Mesothelial cell of epicardium (in vitro differentiated cells): ENCODE data around the gene PIEZO2. TPM values are rescaled to one million over a fixed set of nuclear protein-coding genes. Genes with fewer than 3 reads are reported as not detected.
A peak's percentile ranks its signal among the peaks of the same experiment; 100 is the strongest.

ENCODE experiments used
- DNase-seq, 2 experiments: peaks; one replicate each; pipeline ENCODE4 v3.0.0; 2021; ENCODE audit warnings: low spot score in 2 of 2; ENCODE audit not compliant: unreplicated experiment in 2 of 2
- H3K27ac Mint-ChIP-seq: 2 replicates; pipeline ENCODE4 v1.8.0; 2021; ENCODE audit warnings: mixed read lengths
- H3K27me3 Mint-ChIP-seq: 2 replicates; pipeline ENCODE4 v1.8.0; 2021; ENCODE audit warnings: low read depth, mixed read lengths
- H3K36me3 Mint-ChIP-seq: 2 replicates; pipeline ENCODE4 v1.8.0; 2021; ENCODE audit warnings: mixed read lengths
- H3K4me1 Mint-ChIP-seq: 2 replicates; pipeline ENCODE4 v1.8.0; 2021; ENCODE audit warnings: mixed read lengths
- H3K4me3 Mint-ChIP-seq: 2 replicates; pipeline ENCODE4 v1.8.0; 2021; ENCODE audit warnings: mild to moderate bottlenecking, moderate library complexity, mixed read lengths
- H3K9me3 Mint-ChIP-seq: 2 replicates; pipeline ENCODE4 v1.8.0; 2021; ENCODE audit warnings: mixed read lengths
- total RNA-seq: library from RNA; stranded (reverse); gene quantifications from 3 replicates; pipeline ENCODE4 v1.2.1, GENCODE V29; 2021
- TF ChIP-seq, protein P1 (sequence below): fragments of 200-600 bp; sonication (generic); IDR thresholded peaks from one replicate; pipeline ENCODE4 v1.5.0; 2021; ENCODE audit warnings: antibody characterized with exemption; ENCODE audit not compliant: unreplicated experiment

PIEZO2 gene
- total RNA-seq, 1 donor from 2014 or later: 36.7 TPM

DNA sequence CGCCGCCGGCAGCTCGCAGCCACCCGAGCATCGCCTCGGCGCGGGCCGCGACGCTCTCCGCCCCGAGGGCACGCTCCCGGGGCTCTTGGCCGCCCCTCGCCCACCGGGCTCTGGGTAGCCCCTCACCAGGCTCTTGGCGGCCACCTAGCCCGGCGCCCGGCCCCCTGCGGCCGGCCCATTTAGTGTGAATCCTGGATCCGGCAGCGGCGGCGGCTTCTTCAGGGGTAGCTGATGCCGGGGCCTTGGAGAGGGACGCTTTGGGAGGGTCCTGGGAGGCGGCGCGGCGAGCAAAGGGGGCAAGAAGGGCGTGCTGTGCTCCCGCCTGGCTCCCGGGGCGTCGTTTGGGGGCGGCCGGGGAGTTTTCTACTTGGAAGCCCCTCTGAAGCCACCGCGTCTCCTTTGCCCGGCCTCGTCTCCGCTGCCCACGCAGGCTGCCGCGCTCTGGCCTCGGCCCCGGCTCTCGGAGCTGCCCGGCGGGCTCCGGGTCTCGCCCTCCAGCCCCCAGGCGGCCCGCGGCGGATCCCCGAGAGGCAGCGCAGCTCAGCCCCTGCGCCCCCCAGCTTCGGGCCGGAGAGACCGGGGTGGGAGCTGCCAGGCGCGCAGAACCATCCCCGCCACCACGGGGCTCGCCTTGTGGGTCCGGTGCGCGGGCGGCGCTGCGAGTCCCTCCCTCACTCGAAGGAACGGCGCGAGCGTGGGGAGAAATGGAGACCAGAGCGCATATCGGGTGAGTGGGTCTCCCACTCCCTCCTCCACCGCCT, 509 bp downstream of the PIEZO2 start:
- no peak overlapping the region for H3K27ac Mint-ChIP-seq
- H3K4me3 Mint-ChIP-seq: peak overlapping the region; percentile 83
- no peaks in the 10 kb centered on the region for H3K36me3 Mint-ChIP-seq
- peaks cover 22% of the 10 kb centered on the region for H3K4me1 Mint-ChIP-seq
- H3K9me3 Mint-ChIP-seq: no peaks in the 10 kb centered on the region
- peaks cover 51% of the 10 kb centered on the region for H3K27me3 Mint-ChIP-seq
- no peak for DNase-seq
- TF ChIP-seq, protein P1, sequence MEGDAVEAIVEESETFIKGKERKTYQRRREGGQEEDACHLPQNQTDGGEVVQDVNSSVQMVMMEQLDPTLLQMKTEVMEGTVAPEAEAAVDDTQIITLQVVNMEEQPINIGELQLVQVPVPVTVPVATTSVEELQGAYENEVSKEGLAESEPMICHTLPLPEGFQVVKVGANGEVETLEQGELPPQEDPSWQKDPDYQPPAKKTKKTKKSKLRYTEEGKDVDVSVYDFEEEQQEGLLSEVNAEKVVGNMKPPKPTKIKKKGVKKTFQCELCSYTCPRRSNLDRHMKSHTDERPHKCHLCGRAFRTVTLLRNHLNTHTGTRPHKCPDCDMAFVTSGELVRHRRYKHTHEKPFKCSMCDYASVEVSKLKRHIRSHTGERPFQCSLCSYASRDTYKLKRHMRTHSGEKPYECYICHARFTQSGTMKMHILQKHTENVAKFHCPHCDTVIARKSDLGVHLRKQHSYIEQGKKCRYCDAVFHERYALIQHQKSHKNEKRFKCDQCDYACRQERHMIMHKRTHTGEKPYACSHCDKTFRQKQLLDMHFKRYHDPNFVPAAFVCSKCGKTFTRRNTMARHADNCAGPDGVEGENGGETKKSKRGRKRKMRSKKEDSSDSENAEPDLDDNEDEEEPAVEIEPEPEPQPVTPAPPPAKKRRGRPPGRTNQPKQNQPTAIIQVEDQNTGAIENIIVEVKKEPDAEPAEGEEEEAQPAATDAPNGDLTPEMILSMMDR: no peak

GRCh38 chr18:11147962-11148679, 1.2 kb downstream of the PIEZO2 start:
- TF ChIP-seq, protein P1: no peak
- H3K9me3 Mint-ChIP-seq: no peaks in the 10 kb centered on the region
- no peak overlapping the region for H3K27ac Mint-ChIP-seq
- no peaks in the 10 kb centered on the region for H3K36me3 Mint-ChIP-seq
- H3K4me3 Mint-ChIP-seq: peak overlapping the region; percentile 83
- no peak for DNase-seq
- H3K4me1 Mint-ChIP-seq: peaks cover 20% of the 10 kb centered on the region
- H3K27me3 Mint-ChIP-seq: peaks cover 51% of the 10 kb centered on the region

GRCh38 chr18:11147371-11147951, 1.9 kb downstream of the PIEZO2 start:
- H3K27ac Mint-ChIP-seq: no peak overlapping the region
- no peaks in the 10 kb centered on the region for H3K36me3 Mint-ChIP-seq
- peak overlapping the region; percentile 83 for H3K4me3 Mint-ChIP-seq
- DNase-seq: no peak
- TF ChIP-seq, protein P1: no peak
- no peaks in the 10 kb centered on the region for H3K9me3 Mint-ChIP-seq
- H3K27me3 Mint-ChIP-seq: peaks cover 50% of the 10 kb centered on the region
- peaks cover 20% of the 10 kb centered on the region for H3K4me1 Mint-ChIP-seq

DNA sequence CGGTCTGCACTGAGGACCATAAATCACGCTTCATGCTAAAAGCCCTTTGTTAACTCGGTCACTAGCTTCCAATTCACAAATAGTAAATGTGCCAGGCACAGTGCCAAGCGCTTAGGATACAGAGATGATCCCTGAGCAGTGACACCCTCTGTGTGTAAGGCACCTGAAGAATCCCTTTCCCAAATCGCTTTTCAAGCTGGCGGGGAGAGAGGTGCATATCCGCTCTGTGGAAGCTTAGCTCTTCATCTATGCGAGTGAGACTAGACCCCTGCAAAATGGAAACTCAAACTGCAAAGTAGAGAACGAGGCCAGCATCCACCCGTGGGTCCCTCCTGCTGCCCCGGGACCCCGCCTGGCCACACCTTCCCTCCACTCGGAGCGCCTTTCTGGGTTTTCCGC, 2.4 kb downstream of the PIEZO2 start:
- no peak overlapping the region for H3K27ac Mint-ChIP-seq
- TF ChIP-seq, protein P1: no peak
- DNase-seq: no peak
- H3K4me1 Mint-ChIP-seq: peaks cover 20% of the 10 kb centered on the region
- H3K36me3 Mint-ChIP-seq: no peaks in the 10 kb centered on the region
- H3K27me3 Mint-ChIP-seq: peaks cover 48% of the 10 kb centered on the region
- peak overlapping the region; percentile 83 for H3K4me3 Mint-ChIP-seq
- no peaks in the 10 kb centered on the region for H3K9me3 Mint-ChIP-seq

GRCh38 chr18:11146238-11146946, 3.0 kb downstream of the PIEZO2 start:
- H3K27me3 Mint-ChIP-seq: peaks cover 43% of the 10 kb centered on the region
- TF ChIP-seq, protein P1: no peak
- H3K27ac Mint-ChIP-seq: no peak overlapping the region
- H3K9me3 Mint-ChIP-seq: no peaks in the 10 kb centered on the region
- peaks cover 20% of the 10 kb centered on the region for H3K4me1 Mint-ChIP-seq
- no peaks in the 10 kb centered on the region for H3K36me3 Mint-ChIP-seq
- no peak for DNase-seq
- peak overlapping the region; percentile 83 for H3K4me3 Mint-ChIP-seq
